Measurements from ENCODE around the gene EXOC6.

EXOC6 gene

GRCh38 chr10:93058139-93058538 lies 209.8 kb downstream of the EXOC6 start:
- H3K4me3 Mint-ChIP-seq, result no peak overlapping the region
- no peaks in the 10 kb centered on the region for H3K9me3 Mint-ChIP-seq
- peaks cover 21% of the 10 kb centered on the region for H3K27me3 Mint-ChIP-seq (ENCODE audit: low read depth)
- no peak for DNase-seq (ENCODE audit: low spot score)
- H3K36me3 Mint-ChIP-seq (ENCODE audit: low read depth), result peaks cover 6% of the 10 kb centered on the region
- H3K27ac Mint-ChIP-seq, result no peak overlapping the region
- H3K4me1 Mint-ChIP-seq (ENCODE audit: low read depth), result peaks cover 2% of the 10 kb centered on the region

DNA sequence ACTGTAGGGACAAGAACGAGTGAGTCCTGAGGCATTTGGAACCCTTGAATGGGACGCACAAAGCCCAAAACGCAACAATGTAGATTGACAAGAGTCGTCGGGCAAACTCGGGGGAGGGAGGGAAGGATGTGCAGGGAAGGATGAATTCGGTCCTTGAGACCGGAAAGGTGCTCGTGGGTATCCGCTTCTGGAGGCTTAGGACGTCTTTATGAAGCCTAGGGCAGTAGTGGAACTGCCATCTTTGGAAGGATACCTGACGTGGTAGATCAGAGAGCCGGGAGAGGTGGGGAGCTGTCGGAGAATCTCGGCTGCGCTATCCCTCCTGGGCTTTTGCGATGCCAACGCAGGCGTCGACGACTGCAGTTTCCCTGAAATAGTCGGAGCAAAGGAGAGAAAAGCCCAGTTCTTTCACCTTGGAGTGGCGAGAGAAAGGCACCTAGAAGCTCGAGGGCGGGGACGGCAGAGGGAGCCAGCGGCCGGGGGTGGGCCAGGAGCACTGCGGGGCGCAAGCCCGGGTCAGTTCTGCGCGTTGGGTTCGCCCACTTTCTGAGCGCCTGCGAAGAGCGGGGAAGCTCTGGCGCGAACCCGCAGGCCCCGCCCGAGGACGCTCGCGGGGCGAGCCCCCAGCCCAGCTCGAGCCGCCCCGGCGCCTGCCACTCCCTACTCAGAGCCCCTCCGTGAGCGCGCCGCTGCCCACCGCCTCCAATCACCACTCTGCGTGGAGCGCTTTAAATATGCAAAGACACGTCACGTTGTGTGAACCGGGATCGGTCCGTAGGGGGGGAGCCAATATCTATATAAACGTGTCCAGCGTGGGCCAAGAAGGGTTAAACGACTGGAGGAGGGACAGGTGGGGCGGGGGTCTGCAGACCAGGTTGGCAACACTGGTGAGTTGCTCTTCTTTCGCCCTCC lies 211.9 kb downstream of the EXOC6 start, which contains the start of gene CYP26C1:
TSS of gene CYP26C1 (plus strand) at position 824 of the 912 bp plus-strand sequence. CDS start 466 bp downstream, outside the sequence.
- peaks cover 38% of the 10 kb centered on the region for H3K27me3 Mint-ChIP-seq (ENCODE audit: low read depth)
- H3K9me3 Mint-ChIP-seq, result no peaks in the 10 kb centered on the region
- H3K36me3 Mint-ChIP-seq (ENCODE audit: low read depth), result peaks cover 6% of the 10 kb centered on the region
- H3K4me1 Mint-ChIP-seq (ENCODE audit: low read depth), result peaks cover 2% of the 10 kb centered on the region
- peak within 1 kb of the TSS; percentile 68 for H3K4me3 Mint-ChIP-seq
- no peak within 1 kb of the TSS for H3K27ac Mint-ChIP-seq
- no peak for DNase-seq (ENCODE audit: low spot score)

DNA sequence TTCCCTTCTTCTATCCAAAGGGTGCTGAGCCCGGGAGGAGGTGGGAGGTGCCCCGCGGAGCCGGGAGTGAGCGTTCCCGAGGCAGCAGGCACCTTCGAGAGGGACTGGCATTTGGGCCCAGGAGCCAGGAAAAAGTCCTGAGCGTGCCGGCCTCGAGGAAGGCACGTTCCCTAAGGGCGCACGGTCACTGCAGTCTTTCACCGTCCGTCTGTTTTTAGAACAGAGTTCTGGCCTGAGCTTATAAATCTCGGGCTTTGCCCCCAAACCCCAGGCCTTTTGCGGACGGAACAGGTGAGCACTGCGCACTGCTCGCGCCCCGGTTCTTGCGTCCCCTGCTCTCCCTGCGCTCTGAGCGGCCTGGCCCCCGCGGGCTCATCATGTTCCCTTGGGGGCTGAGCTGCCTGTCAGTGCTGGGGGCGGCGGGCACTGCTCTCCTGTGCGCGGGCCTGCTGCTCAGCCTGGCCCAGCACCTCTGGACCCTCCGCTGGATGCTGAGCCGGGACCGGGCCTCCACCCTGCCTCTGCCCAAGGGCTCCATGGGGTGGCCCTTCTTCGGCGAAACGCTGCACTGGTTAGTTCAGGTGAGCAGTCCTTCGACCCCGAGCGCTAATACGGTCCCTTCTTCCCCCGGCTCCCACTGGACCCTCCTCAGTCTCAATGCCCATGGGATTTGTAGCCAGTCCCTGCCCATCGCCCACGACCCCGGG lies 212.7 kb downstream of the EXOC6 start:
- DNase-seq (ENCODE audit: low spot score), result peak; percentile 2
- no peak overlapping the region for H3K4me3 Mint-ChIP-seq
- H3K27ac Mint-ChIP-seq, result no peak overlapping the region
- peaks cover 43% of the 10 kb centered on the region for H3K27me3 Mint-ChIP-seq (ENCODE audit: low read depth)
- H3K4me1 Mint-ChIP-seq (ENCODE audit: low read depth), result peaks cover 2% of the 10 kb centered on the region
- H3K9me3 Mint-ChIP-seq, result no peaks in the 10 kb centered on the region
- peaks cover 6% of the 10 kb centered on the region for H3K36me3 Mint-ChIP-seq (ENCODE audit: low read depth)

DNA sequence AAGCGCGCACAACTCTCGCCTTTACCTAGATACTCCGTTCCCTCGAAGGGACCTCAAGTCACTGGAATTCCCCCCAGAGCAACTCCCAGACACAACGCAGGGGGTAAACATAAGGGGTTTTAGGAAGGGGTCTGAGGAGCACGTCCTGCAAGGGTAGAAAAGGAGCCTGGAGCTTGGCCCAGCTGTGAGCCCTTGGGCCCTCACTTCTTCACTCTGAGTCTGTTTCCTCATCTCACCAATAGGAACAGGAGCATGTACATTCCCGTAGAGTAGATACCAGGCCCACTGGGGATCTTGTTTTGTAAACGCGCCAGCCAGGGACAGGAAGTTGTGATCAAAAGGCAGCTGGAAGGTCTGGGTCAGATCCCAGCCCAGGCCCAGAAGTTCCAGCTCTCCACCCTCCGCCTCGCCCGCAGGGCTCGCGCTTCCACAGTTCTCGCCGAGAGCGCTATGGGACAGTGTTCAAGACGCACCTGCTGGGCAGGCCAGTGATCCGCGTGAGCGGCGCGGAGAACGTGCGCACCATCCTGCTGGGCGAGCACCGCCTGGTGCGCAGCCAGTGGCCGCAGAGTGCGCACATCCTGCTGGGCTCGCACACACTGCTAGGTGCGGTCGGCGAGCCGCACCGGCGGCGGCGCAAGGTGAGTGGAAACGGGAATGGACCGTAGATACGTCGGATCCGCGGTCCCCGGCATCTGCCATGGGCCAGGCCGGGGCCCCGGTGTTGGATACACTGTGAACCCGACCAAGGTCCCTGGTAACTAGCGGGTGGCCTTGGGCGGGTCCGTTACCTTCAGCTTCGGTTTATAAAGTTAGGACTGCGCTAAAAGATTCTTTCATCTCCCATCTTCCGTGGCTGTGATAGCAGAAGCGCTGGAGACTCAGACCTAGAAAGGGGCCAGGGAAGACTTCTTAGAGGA lies 213.5 kb downstream of the EXOC6 start:
- Mint-ChIP-seq H3K27me3 (ENCODE audit: low read depth) (peaks cover 50% of the 10 kb centered on the region), H3K9me3 (no peaks in the 10 kb centered on the region), H3K36me3 (ENCODE audit: low read depth) (peaks cover 6% of the 10 kb centered on the region), H3K4me3 (peak overlapping the region; percentile 68), H3K4me1 (ENCODE audit: low read depth) (peaks cover 2% of the 10 kb centered on the region), H3K27ac (no peak overlapping the region)
- DNase-seq (ENCODE audit: low spot score), result peak; percentile 2

- H3K27me3 Mint-ChIP-seq (ENCODE audit: low read depth), result peaks cover 58% of the 10 kb centered on the region
- DNase-seq (ENCODE audit: low spot score), result peak; percentile 50
- peaks cover 3% of the 10 kb centered on the region for H3K4me1 Mint-ChIP-seq (ENCODE audit: low read depth)
- no peak overlapping the region for H3K27ac Mint-ChIP-seq
- peak overlapping the region; percentile 68 for H3K4me3 Mint-ChIP-seq
- H3K36me3 Mint-ChIP-seq (ENCODE audit: low read depth), result peaks cover 6% of the 10 kb centered on the region
- no peaks in the 10 kb centered on the region for H3K9me3 Mint-ChIP-seq
These were observed 214.3 kb downstream of the EXOC6 start for GRCh38 chr10:93062514-93063143.

DNA sequence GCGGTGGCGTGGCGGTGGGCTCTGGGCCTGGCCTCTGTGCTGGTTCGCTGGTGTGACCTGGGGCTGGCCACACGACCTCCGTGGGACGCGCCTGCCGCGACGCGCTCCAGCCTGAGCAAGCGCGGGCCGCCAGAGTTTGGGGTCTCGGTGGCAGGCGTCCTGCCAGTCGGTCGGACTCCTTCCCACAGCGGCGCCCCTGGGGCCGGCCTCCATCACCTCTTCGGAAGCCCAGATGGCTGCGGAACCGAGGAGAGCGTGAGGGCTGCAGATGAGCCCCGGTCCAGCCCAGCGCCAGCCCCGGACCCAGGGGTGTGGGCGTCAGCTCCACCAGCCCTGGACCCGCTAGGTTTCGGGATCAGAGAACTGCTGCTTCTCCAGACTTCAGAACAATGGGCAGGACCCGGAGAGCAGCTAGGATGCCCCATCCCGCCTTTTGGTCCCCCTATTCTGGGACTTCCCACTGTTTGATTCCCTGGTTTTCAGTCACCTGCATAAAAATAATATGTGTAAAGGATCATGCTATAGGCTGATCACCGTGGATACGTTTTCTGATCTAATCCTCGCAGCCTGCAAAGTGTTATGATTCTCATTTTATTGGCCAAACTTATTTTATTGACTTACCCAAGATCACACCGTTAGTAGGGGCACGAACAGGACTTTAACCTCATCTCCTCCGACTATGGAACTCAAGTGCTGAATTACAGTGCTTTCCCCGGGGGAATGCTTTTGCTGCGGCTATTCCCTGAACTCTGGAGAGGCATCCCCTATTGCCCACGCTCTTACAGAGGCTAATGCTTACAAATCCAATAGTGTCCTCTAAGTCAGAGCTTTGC lies 215.0 kb downstream of the EXOC6 start:
- Mint-ChIP-seq H3K36me3 (ENCODE audit: low read depth) (peaks cover 6% of the 10 kb centered on the region), H3K27ac (no peak overlapping the region), H3K4me1 (ENCODE audit: low read depth) (peaks cover 3% of the 10 kb centered on the region), H3K4me3 (peak overlapping the region; percentile 51), H3K9me3 (no peaks in the 10 kb centered on the region), H3K27me3 (ENCODE audit: low read depth) (peaks cover 65% of the 10 kb centered on the region)
- DNase-seq (ENCODE audit: low spot score), result no peak

- H3K27ac Mint-ChIP-seq, result no peak overlapping the region
- peak overlapping the region; percentile 51 for H3K4me3 Mint-ChIP-seq
- H3K4me1 Mint-ChIP-seq (ENCODE audit: low read depth), result peaks cover 7% of the 10 kb centered on the region
- peaks cover 72% of the 10 kb centered on the region for H3K27me3 Mint-ChIP-seq (ENCODE audit: low read depth)
- no peaks in the 10 kb centered on the region for H3K9me3 Mint-ChIP-seq
- no peak for DNase-seq (ENCODE audit: low spot score)
- H3K36me3 Mint-ChIP-seq (ENCODE audit: low read depth), result peaks cover 6% of the 10 kb centered on the region
These were observed 215.8 kb downstream of the EXOC6 start for GRCh38 chr10:93063977-93064660.

DNA sequence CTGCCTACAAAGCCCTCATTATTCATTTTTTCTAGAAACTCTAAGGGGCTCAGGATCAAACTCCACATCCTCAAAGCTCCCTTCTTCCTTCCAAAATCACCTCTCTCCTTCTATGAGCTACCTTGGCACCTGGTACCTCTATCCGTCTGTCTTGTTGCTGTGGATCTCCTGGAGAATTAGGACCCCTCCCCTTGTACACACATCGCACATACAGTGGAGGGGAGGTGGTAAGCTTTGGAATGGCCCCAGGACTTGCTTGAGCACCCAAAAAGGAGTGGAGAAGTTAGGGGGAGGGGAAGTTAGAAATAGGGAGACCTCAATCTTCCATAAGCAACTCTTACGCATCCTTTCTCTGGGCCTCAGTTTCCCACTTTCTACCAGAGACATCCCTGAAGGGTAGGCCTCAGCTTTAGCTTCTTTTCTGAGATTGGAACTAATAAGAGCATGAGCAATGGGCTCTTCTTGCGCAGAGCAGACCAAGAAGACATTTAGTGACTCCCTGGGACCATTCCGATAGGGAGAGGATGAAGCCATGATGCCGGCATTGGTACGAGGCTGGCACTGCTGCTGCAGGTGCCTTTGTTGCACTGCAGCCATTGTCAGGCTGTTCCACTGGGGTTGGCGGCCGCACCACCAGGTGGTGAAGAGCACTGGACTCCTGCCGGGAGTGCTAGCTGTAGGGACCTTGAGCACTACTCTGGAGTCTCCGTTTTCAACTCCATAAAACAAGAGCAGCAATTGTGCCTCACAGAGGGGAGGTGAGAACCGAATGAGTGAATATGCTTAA lies 216.7 kb downstream of the EXOC6 start:
- peaks cover 7% of the 10 kb centered on the region for H3K4me1 Mint-ChIP-seq (ENCODE audit: low read depth)
- peaks cover 1% of the 10 kb centered on the region for H3K36me3 Mint-ChIP-seq (ENCODE audit: low read depth)
- H3K4me3 Mint-ChIP-seq, result no peak overlapping the region
- no peak for DNase-seq (ENCODE audit: low spot score)
- no peak overlapping the region for H3K27ac Mint-ChIP-seq
- peaks cover 77% of the 10 kb centered on the region for H3K27me3 Mint-ChIP-seq (ENCODE audit: low read depth)
- H3K9me3 Mint-ChIP-seq, result no peaks in the 10 kb centered on the region

DNA sequence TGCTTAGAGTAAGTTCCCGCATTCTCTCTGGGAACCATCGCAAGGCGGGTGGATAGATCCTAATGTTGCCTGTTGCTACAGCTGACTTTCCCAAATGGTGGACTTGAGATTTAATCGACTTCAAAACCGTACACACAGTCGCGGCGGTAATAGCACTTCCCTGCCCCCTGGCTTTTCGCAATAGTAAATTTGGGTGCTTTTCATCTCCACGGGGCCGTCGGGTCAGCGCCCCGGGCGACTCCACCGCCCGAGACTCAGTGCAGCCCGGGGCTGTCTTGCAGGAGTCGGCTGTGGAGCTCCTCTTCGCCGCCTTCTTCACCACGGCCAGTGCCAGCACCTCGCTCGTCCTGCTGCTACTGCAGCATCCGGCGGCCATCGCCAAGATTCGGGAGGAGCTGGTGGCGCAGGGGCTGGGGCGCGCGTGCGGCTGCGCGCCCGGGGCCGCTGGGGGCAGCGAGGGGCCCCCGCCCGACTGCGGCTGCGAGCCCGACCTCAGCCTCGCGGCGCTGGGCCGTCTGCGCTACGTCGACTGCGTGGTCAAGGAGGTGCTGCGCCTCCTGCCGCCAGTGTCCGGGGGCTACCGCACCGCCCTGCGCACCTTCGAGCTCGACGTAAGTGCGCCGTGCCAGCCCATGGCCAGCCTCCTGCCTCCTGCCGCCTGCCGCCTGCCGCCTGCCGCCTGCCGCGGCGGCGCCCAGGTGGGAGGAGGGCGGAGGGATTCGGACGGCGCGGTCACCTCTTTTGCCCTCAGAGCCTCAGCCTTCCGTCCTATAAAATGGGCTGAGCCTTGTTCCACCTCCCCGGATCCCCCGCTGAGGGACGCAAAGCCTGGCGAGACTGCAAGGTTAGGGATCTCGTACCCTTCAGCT lies 217.6 kb downstream of the EXOC6 start:
- Mint-ChIP-seq H3K4me1 (ENCODE audit: low read depth) (peaks cover 7% of the 10 kb centered on the region), H3K4me3 (no peak overlapping the region), H3K9me3 (no peaks in the 10 kb centered on the region), H3K27ac (no peak overlapping the region), H3K27me3 (ENCODE audit: low read depth) (peaks cover 83% of the 10 kb centered on the region), H3K36me3 (ENCODE audit: low read depth) (no peaks in the 10 kb centered on the region)
- DNase-seq (ENCODE audit: low spot score), result no peak

DNA sequence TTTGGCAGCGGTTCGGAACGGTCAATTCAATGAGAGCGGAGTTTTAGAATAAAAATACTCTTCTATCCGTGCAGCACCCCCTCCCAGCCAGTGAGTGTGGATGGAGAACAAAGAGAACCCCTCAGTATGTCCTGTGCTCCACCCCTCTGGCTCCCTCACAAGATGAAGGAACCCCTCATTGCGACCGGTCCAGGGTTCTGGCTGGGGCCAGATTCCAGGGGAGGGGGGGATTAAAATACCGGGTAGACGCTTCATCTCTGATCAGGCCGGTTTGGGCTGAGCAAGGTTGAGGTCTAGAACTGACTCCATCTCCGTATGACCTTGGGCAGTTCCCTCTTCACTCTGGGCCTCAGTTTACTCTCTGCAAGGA lies 218.2 kb downstream of the EXOC6 start:
- Mint-ChIP-seq H3K36me3 (ENCODE audit: low read depth) (no peaks in the 10 kb centered on the region), H3K4me3 (no peak overlapping the region), H3K9me3 (no peaks in the 10 kb centered on the region)

More for the DNA sequence above, 218.2 kb downstream of the EXOC6 start:
- no peak for DNase-seq (ENCODE audit: low spot score)
- Mint-ChIP-seq H3K4me1 (ENCODE audit: low read depth) (peaks cover 7% of the 10 kb centered on the region), H3K27me3 (ENCODE audit: low read depth) (peaks cover 85% of the 10 kb centered on the region), H3K27ac (no peak overlapping the region)

Data from T-helper 2 cell treated with Interferon-gamma antibody and Interleukin-4, amounts not matched to agents 5 μg/mL and 100 μg/mL, for 36 hours (primary cell).